Fibroblast of pulmonary artery (primary cell): ENCODE results near the gene PRR5L.

Source experiments
- DNase-seq: peaks from one replicate; pipeline ENCODE4 v3.0.0-alpha.2; 2010; ENCODE audit warnings: low read depth
- H3K4me3 ChIP-seq: replicated peaks from 2 replicates; pipeline ENCODE4 v1.5.1; 2011; ENCODE audit warnings: low read depth, mild to moderate bottlenecking, control low read depth, low read length, moderate library complexity
- TF ChIP-seq, protein P1 (sequence below): IDR thresholded peaks from 2 replicates; pipeline ENCODE4 v1.5.1; 2011; ENCODE audit warnings: mild to moderate bottlenecking, control low read depth, low read length, inconsistent platforms; ENCODE audit errors: missing control alignments

PRR5L gene

DNA sequence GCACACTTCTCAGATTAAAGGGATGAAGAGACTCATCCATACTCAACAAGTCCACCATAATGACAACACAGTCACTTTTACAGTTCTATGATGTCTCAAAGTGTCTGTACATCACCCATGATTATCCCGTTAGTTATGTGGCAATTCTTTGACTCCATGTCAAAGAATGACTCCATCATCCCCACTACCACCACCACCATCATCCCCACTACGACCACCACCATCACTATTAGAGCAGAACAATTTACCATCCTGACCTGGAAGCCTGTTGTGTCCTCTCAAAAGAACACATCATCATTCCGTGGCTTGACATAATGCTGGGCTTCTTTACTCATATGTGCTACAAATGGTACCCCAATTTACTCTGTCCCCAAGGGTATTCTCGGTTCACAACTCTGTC lies 13.7 kb downstream of the PRR5L start:
- H3K4me3 ChIP-seq = no peak overlapping the region
- TF ChIP-seq, protein P1, sequence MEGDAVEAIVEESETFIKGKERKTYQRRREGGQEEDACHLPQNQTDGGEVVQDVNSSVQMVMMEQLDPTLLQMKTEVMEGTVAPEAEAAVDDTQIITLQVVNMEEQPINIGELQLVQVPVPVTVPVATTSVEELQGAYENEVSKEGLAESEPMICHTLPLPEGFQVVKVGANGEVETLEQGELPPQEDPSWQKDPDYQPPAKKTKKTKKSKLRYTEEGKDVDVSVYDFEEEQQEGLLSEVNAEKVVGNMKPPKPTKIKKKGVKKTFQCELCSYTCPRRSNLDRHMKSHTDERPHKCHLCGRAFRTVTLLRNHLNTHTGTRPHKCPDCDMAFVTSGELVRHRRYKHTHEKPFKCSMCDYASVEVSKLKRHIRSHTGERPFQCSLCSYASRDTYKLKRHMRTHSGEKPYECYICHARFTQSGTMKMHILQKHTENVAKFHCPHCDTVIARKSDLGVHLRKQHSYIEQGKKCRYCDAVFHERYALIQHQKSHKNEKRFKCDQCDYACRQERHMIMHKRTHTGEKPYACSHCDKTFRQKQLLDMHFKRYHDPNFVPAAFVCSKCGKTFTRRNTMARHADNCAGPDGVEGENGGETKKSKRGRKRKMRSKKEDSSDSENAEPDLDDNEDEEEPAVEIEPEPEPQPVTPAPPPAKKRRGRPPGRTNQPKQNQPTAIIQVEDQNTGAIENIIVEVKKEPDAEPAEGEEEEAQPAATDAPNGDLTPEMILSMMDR = no peak
- DNase-seq = no peak

- TF ChIP-seq, protein P1 = no peak
- H3K4me3 ChIP-seq = no peak overlapping the region
- no peak for DNase-seq
These were observed 16.0 kb downstream of the PRR5L start for GRCh38 chr11:36311926-36312595.

DNA sequence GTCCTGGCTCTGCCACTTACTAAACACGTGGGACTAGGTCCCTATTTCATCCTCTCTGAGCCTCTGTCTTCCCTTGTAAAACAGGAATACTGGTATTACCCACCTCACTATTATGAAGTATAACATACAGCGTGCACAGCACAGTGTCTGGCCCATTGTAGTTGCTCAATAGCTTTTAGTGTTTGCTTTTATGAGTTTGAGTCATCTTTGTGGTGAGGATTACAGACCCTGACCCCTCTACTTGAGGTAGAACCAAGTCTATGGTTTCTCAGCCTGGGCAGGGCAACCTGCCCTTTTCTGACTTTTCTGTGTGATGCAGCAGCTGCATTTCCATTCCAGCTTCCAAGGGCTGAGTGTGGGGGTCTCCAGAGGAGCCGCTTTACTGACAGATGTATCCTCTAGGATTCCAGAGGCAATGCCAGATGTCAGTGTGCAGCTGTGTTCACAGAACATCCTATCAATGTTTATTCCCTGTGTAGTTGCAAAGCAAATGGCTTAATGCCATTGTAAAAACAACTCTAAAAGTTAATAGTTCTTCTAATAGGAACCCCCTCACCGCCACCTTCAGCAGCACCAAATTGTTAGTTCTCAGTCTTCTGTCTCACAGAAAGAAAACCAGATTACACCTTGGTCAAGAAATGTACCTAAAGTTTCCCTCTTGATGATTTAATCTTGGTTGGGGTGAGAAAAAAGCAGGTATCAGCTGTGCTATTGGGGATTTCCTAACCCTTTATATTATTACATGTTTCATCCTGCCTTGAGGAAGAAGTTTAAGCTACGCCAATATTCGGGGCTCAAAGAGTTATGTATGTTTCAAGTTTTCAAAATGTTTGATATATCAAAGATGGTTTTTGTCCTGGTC lies 16.8 kb downstream of the PRR5L start:
- TF ChIP-seq, protein P1 = no peak
- peak; percentile 46 for DNase-seq
- H3K4me3 ChIP-seq = no peak overlapping the region

GRCh38 chr11:36313750-36314433 lies 17.8 kb downstream of the PRR5L start:
- no peak for DNase-seq
- no peak overlapping the region for H3K4me3 ChIP-seq

DNA sequence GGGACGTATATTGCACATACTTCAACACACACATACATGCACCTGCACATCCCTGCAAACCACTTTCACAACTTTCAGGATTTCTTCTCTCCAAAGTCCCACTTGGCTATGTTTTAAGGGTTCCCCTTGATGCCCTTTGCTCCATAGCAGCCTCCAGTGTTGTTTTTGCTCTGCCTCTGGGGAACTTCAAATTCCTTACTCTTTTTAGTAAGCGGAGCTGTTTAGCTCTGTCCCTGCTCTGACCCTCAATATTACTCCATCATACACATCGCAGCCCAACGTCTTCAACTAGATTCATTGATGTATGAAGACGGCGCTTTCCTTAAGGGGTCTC lies 18.3 kb downstream of the PRR5L start:
- DNase-seq = no peak
- TF ChIP-seq, protein P1 = no peak
- no peak overlapping the region for H3K4me3 ChIP-seq

More at GRCh38 chr11:36313750-36314433, 17.8 kb downstream of the PRR5L start:
- TF ChIP-seq, protein P1 = no peak

GRCh38 chr11:36316049-36316448 lies 20.0 kb downstream of the PRR5L start:
- DNase-seq = no peak
- TF ChIP-seq, protein P1 = no peak

More at GRCh38 chr11:36316049-36316448, 20.0 kb downstream of the PRR5L start:
- H3K4me3 ChIP-seq = no peak overlapping the region
